IMR-90 (cell line): ENCODE results near the gene HDAC3. TPM values are rescaled to one million over a fixed set of nuclear protein-coding genes. Genes with fewer than 3 reads are reported as not detected.

Experiments used
- ATAC-seq: fragments of 200-7000 bp; cut with Tn5 transposase; 2 replicates; pipeline ENCODE4 v1.9.1; 2020; ENCODE audit warnings: low read depth, mild to moderate bottlenecking, moderate library complexity
- BruUV-seq: library from RNA; stranded (reverse); fragments of 400-500 nt; replicated peaks from 2 replicates; lab custom pipeline; 2021; lab: Mats Ljungman, UMichigan
- CTCF ChIA-PET: fragments of 300-600 bp; formaldehyde crosslinking; extraction: SDS; loops from one replicate; lab custom pipeline; 2021; ENCODE audit warnings: antibody characterized with exemption; lab: Yijun Ruan, JAX
- POLR2A ChIA-PET: fragments of 300-600 bp; sonication (Branson Sonifier 250); formaldehyde crosslinking; loops from one replicate; lab custom pipeline; 2022; ENCODE audit warnings: antibody characterized with exemption; ENCODE audit not compliant: unreplicated experiment; lab: Charles Lee
- DNase-seq: peaks from one replicate; pipeline ENCODE4 v3.0.0; 2013
- H2AFZ ChIP-seq: replicated peaks from 2 replicates; pipeline ENCODE3; 2013; ENCODE audit warnings: low read length, mild to moderate bottlenecking; ENCODE audit not compliant: poor library complexity
- H2AK5ac ChIP-seq: 2 replicates; pipeline ENCODE4 v1.6.1; 2013; ENCODE audit warnings: low read depth, low read length, inconsistent platforms
- H2AK9ac ChIP-seq: replicated peaks from 2 replicates; pipeline ENCODE3; 2013; ENCODE audit warnings: mild to moderate bottlenecking, low read depth, low read length, moderate library complexity; ENCODE audit not compliant: poor library complexity
- H2BK120ac ChIP-seq: 2 replicates; pipeline ENCODE4 v1.6.1; 2013; ENCODE audit warnings: low read depth, low read length, inconsistent platforms
- H2BK15ac ChIP-seq: 3 replicates; pipeline ENCODE4 v1.6.1; 2013; ENCODE audit warnings: low read depth, low read length, inconsistent platforms
- H2BK20ac ChIP-seq: 2 replicates; pipeline ENCODE4 v1.6.1; 2013; ENCODE audit warnings: low read depth, mild to moderate bottlenecking, inconsistent platforms, low read length, moderate library complexity
- H2BK5ac ChIP-seq: 2 replicates; pipeline ENCODE4 v1.6.1; 2013; ENCODE audit warnings: mild to moderate bottlenecking, low read depth, low read length, inconsistent platforms; ENCODE audit not compliant: poor library complexity, severe bottlenecking
- H3K14ac ChIP-seq: replicated peaks from 2 replicates; pipeline ENCODE4 v1.6.1; 2013; ENCODE audit warnings: low read depth, low read length, inconsistent platforms
- H3K18ac ChIP-seq: 2 replicates; pipeline ENCODE4 v1.6.1; 2013; ENCODE audit warnings: low read depth, low read length, control low read depth
- H3K23ac ChIP-seq: 2 replicates; pipeline ENCODE4 v1.6.1; 2013; ENCODE audit warnings: low read depth, low read length, inconsistent platforms
- H3K27ac ChIP-seq: 2 replicates; pipeline ENCODE4 v1.5.1; 2013; ENCODE audit warnings: mild to moderate bottlenecking, control low read depth, low read length; ENCODE audit not compliant: insufficient read depth
- H3K27me3 ChIP-seq: 2 replicates; pipeline ENCODE4 v1.6.1; 2013; ENCODE audit warnings: low read length; ENCODE audit not compliant: control insufficient read depth, insufficient read depth
- H3K36me3 ChIP-seq: 2 replicates; pipeline ENCODE4 v1.6.1; 2013; ENCODE audit warnings: low read length, mixed read lengths; ENCODE audit not compliant: control insufficient read depth, insufficient read depth
- H3K4ac ChIP-seq: 2 replicates; pipeline ENCODE4 v1.6.1; 2013; ENCODE audit warnings: low read depth, low read length, inconsistent platforms
- H3K4me1 ChIP-seq: 2 replicates; pipeline ENCODE4 v1.6.1; 2013; ENCODE audit warnings: low read length, mixed read lengths; ENCODE audit not compliant: control insufficient read depth, insufficient read depth
- H3K4me2 ChIP-seq: 2 replicates; pipeline ENCODE4 v1.6.1; 2013; ENCODE audit warnings: low read depth, mild to moderate bottlenecking, control low read depth, low read length, moderate library complexity
- H3K4me3 ChIP-seq: 2 replicates; pipeline ENCODE4 v1.5.1; 2013; ENCODE audit warnings: low read depth, mild to moderate bottlenecking, control low read depth, low read length, moderate library complexity; ENCODE audit not compliant: insufficient read depth
- H3K56ac ChIP-seq: 2 replicates; pipeline ENCODE4 v1.6.1; 2013; ENCODE audit warnings: low read length, inconsistent platforms; ENCODE audit not compliant: insufficient read depth; ENCODE audit errors: extremely low read depth
- H3K79me1 ChIP-seq, 2 experiments: 2 replicates each; pipeline ENCODE4 v1.6.1; 2013; ENCODE audit warnings: low read length in 2 of 2, inconsistent platforms in 1 of 2, low read depth in 1 of 2
- H3K9ac ChIP-seq: 2 replicates; pipeline ENCODE4 v1.6.1; 2013; ENCODE audit warnings: low read depth, low read length, control low read depth
- H3K9me1 ChIP-seq: 2 replicates; pipeline ENCODE4 v1.6.1; 2013; ENCODE audit warnings: low read length, inconsistent platforms; ENCODE audit not compliant: insufficient read depth
- H3K9me3 ChIP-seq: 2 replicates; pipeline ENCODE4 v1.6.1; 2013; ENCODE audit warnings: low read length; ENCODE audit not compliant: control insufficient read depth, insufficient read depth
- H4K20me1 ChIP-seq: 2 replicates; pipeline ENCODE4 v1.6.1; 2013; ENCODE audit warnings: low read length, inconsistent platforms; ENCODE audit not compliant: insufficient read depth
- H4K5ac ChIP-seq: 2 replicates; pipeline ENCODE4 v1.6.1; 2013; ENCODE audit warnings: mild to moderate bottlenecking, low read depth, low read length, control low read depth
- H4K8ac ChIP-seq, 2 experiments: 2 replicates each; pipeline ENCODE4 v1.6.1; 2013; ENCODE audit warnings: low read depth in 2 of 2, low read length in 2 of 2, control low read depth in 1 of 2, inconsistent platforms in 1 of 2
- H4K91ac ChIP-seq: 2 replicates; pipeline ENCODE4 v1.6.1; 2013; ENCODE audit warnings: low read depth, low read length, inconsistent platforms; ENCODE audit not compliant: insufficient read depth
- CEBPB ChIP-seq: IDR thresholded peaks from 2 replicates; pipeline ENCODE4 v1.6.1; 2012; ENCODE audit warnings: low read depth, low read length, improper control_type of control experiment
- CHD1 ChIP-seq: IDR thresholded peaks from 2 replicates; pipeline ENCODE4 v1.6.1; 2012; ENCODE audit warnings: low read depth, low read length, improper control_type of control experiment
- CTCF ChIP-seq: conservative IDR thresholded peaks from 2 replicates; pipeline ENCODE4 v1.5.1; 2012; ENCODE audit warnings: mild to moderate bottlenecking, low read depth, low read length, improper control_type of control experiment
- ELK1 ChIP-seq: fragments of 150-350 bp; IDR thresholded peaks from 2 replicates; pipeline ENCODE4 v1.6.1; 2016; ENCODE audit warnings: low read depth, mild to moderate bottlenecking, low read length, moderate library complexity, borderline replicate concordance
- MAFK ChIP-seq: IDR thresholded peaks from 2 replicates; pipeline ENCODE4 v1.6.1; 2012; ENCODE audit warnings: low read depth, low read length, improper control_type of control experiment
- MAZ ChIP-seq: IDR thresholded peaks from 2 replicates; pipeline ENCODE4 v1.6.1; 2012; ENCODE audit warnings: low read depth, mild to moderate bottlenecking, low read length, improper control_type of control experiment, moderate library complexity, borderline replicate concordance
- MXI1 ChIP-seq: IDR thresholded peaks from 2 replicates; pipeline ENCODE4 v1.6.1; 2012; ENCODE audit warnings: low read depth, mild to moderate bottlenecking, low read length, moderate library complexity, borderline replicate concordance
- NFE2L2 ChIP-seq: fragments of 150-350 bp; IDR thresholded peaks from 2 replicates; pipeline ENCODE4 v1.6.1; 2016; ENCODE audit warnings: low read depth, mild to moderate bottlenecking, low read length
- POLR2A ChIP-seq: IDR thresholded peaks from 2 replicates; pipeline ENCODE4 v1.6.1; 2012; ENCODE audit warnings: mild to moderate bottlenecking, low read depth, low read length
- RAD21 ChIP-seq: IDR thresholded peaks from 2 replicates; pipeline ENCODE4 v1.6.1; 2012; ENCODE audit warnings: low read length, improper control_type of control experiment
- USF2 ChIP-seq: fragments of 150-350 bp; IDR thresholded peaks from 2 replicates; pipeline ENCODE4 v1.6.1; 2017; ENCODE audit warnings: mild to moderate bottlenecking, antibody characterized with exemption, low read length, low read depth
- WGBS, 2 experiments: methylation state at CpG; one replicate each; pipeline versions ENCODE4 v1.1.5 to v1.1.7; 2013; ENCODE audit warnings: missing lambda C conversion rate in 2 of 2; ENCODE audit not compliant: insufficient read length in 1 of 2; ENCODE audit errors: extremely low coverage in 2 of 2; 5-methylcytosine and 5-hydroxymethylcytosine counted together
- dilution Hi-C: fragments of 300-500 bp; cut with HindIII; formaldehyde crosslinking; loops from one replicate; pipeline ENCODE4 v1.14.3; 2018; ENCODE audit warnings: low sequenced_read_pairs; ENCODE audit not compliant: unreplicated experiment
- in situ Hi-C: fragments of 300-500 bp; cut with MboI; formaldehyde crosslinking; loops from 3 replicates; pipeline ENCODE4 v1.14.3; 2019; ENCODE audit warnings: low sequenced_read_pairs, inconsistent platforms, mixed read lengths
- intact Hi-C: fragments of 100-400 bp; cut with micrococcal nuclease; formaldehyde crosslinking; loops from 2 replicates; pipeline ENCODE4 v1.10.0; 2022
- polyA plus RNA-seq, 3 experiments: library from polyadenylated mRNA; depleted of rRNA; stranded (reverse); fragments of >200 nt; gene quantifications; 2 replicates each; pipeline ENCODE4 v1.2.3, GENCODE V29; 2012; ENCODE audit warnings: low replicate concordance in 1 of 3
- total RNA-seq: library from RNA; depleted of rRNA; stranded (reverse); fragments of >200 nt; gene quantifications from 2 replicates; pipeline ENCODE4 v1.2.3, GENCODE V29; 2012

The HDAC3 gene
- total and polyA plus RNA-seq, 2 of the 4 experiments (the other 2 are of a cell fraction) = 84.2 to 89.7 TPM

GRCh38 chr5:141640698-141641097 lies 4.0 kb upstream of the HDAC3 start (continued):
- no peak for TF ChIP-seq ELK1

- Histone ChIP-seq H3K4me2 (no peak overlapping the region), H3K4me1 (peaks cover 12% of the 10 kb centered on the region), H3K9me3 (no peaks in the 10 kb centered on the region), H3K56ac (no peak overlapping the region), H3K4ac (no peak overlapping the region), H2AK9ac (no peak overlapping the region), H3K14ac (no peak overlapping the region), H3K9ac (no peak overlapping the region), H2BK15ac (no peak overlapping the region), H3K18ac (no peak overlapping the region), H4K8ac (no peak overlapping the region), H2AFZ (no peak overlapping the region), H2BK20ac (no peak overlapping the region), H3K4me3 (no peak overlapping the region), H2BK5ac (no peak overlapping the region), H3K23ac (no peak overlapping the region), H2BK120ac (no peak overlapping the region), H4K5ac (no peak overlapping the region), H4K91ac (no peak overlapping the region), H3K27me3 (no peaks in the 10 kb centered on the region), H2AK5ac (no peak overlapping the region), H3K9me1 (peaks cover 23% of the 10 kb centered on the region), H3K79me1 (peaks cover 11 to 31% of the 10 kb centered on the region in 2 experiments; a peak in 3 of 4 replicates), H3K27ac (no peak overlapping the region), H4K20me1 (peaks cover 17% of the 10 kb centered on the region), H3K36me3 (peaks cover 19% of the 10 kb centered on the region)
- no CpG with 5 or more reads among the region's 3 CpGs for WGBS, 2 experiments
- in situ Hi-C loops (no loop called here), intact Hi-C loops (no loop called here), dilution Hi-C loops (no loop called here)
- TF ChIP-seq RAD21 (no peak), CEBPB (no peak), POLR2A (no peak), ELK1 (no peak), USF2 (no peak), MAFK (no peak), CTCF (no peak), CHD1 (no peak), MAZ (no peak), NFE2L2 (no peak), MXI1 (no peak)
- DNase-seq (no peak), ATAC-seq (no peak)
- no TSS peak for BruUV-seq
- POLR2A ChIA-PET = no interaction called here
- CTCF ChIA-PET = no interaction called here
These were observed 3.4 kb upstream of the HDAC3 start for GRCh38 chr5:141640051-141640415.
